SK-N-SH (cell line): ENCODE results near the gene GLDC. TPM values are rescaled to one million over a fixed set of nuclear protein-coding genes. Genes with fewer than 3 reads are reported as not detected.

Source experiments
- CTCF ChIA-PET: fragments of 300-600, 350-600 bp; formaldehyde crosslinking; extraction: SDS; loops from one replicate; lab custom pipeline; 2021; lab: Yijun Ruan, JAX
- POLR2A ChIA-PET: fragments of 350-600 bp; sonication (Branson Sonifier 250); formaldehyde crosslinking; extraction: SDS; loops from one replicate; lab custom pipeline; 2020; ENCODE audit warnings: antibody characterized with exemption, inconsistent platforms; lab: Yijun Ruan, JAX
- DNase-seq: peaks from one replicate; pipeline ENCODE4 v3.0.0; 2012
- H2AFZ ChIP-seq: fragments of 200-600 bp; sonication (generic); 2 replicates; pipeline ENCODE4 v1.8.1; 2016; ENCODE audit warnings: antibody characterized with exemption, mild to moderate bottlenecking, low read depth
- H3F3A ChIP-seq: fragments of 200-600 bp; sonication (generic); replicated peaks from 2 replicates; pipeline ENCODE3; 2016; ENCODE audit warnings: antibody characterized with exemption, mild to moderate bottlenecking; ENCODE audit not compliant: insufficient read depth
- H3K27ac ChIP-seq, 2 experiments: fragments of 200-500 bp in 1 of 2; fragments of 200-600 bp in 1 of 2; sonication (Bioruptor generic) in 1 of 2; sonication (generic), shearing (Covaris generic) in 1 of 2; 2 replicates each; pipeline versions ENCODE4 v1.5.1 to v1.6.1; 2014 to 2016; ENCODE audit warnings: low read depth in 2 of 2, inconsistent platforms in 1 of 2, low read length in 1 of 2, mild to moderate bottlenecking in 1 of 2, mixed read lengths in 1 of 2
- H3K27me3 ChIP-seq: fragments of 200-600 bp; sonication (generic), shearing (Covaris generic); 2 replicates; pipeline ENCODE4 v1.6.1; 2016; ENCODE audit warnings: mixed run types; ENCODE audit not compliant: insufficient read depth
- H3K36me3 ChIP-seq, 2 experiments: fragments of 200-500 bp in 1 of 2; fragments of 200-600 bp in 1 of 2; sonication (Bioruptor generic) in 1 of 2; sonication (generic) in 1 of 2; replicated peaks in 1 of 2; 2 replicates each; pipeline versions ENCODE3 to v1.5.1; 2014 to 2016; ENCODE audit warnings: low read length in 1 of 2, mild to moderate bottlenecking in 1 of 2; ENCODE audit not compliant: insufficient read depth in 2 of 2, control insufficient read depth in 1 of 2
- H3K4me1 ChIP-seq, 2 experiments: fragments of 200-500 bp in 1 of 2; fragments of 200-600 bp in 1 of 2; sonication (Bioruptor generic) in 1 of 2; sonication (generic), shearing (Covaris generic) in 1 of 2; 2 replicates each; pipeline versions ENCODE4 v1.5.1 to v1.6.1; 2014 to 2016; ENCODE audit warnings: low read depth in 1 of 2, low read length in 1 of 2, mixed run types in 1 of 2; ENCODE audit not compliant: insufficient read depth in 2 of 2, control insufficient read depth in 1 of 2
- H3K4me2 ChIP-seq: fragments of 200-600 bp; sonication (generic), shearing (Covaris generic); 2 replicates; pipeline ENCODE4 v1.6.1; 2017; ENCODE audit warnings: mixed run types
- H3K4me3 ChIP-seq, 2 experiments: fragments of 200-500 bp in 1 of 2; fragments of 200-600 bp in 1 of 2; sonication (Bioruptor generic) in 1 of 2; sonication (generic), shearing (Covaris generic) in 1 of 2; 2 replicates each; pipeline versions ENCODE4 v1.5.1 to v1.8.1; 2014 to 2016; ENCODE audit warnings: low read depth in 2 of 2, inconsistent platforms in 1 of 2, low read length in 1 of 2, mild to moderate bottlenecking in 1 of 2, mixed read lengths in 1 of 2, moderate library complexity in 1 of 2
- H3K79me2 ChIP-seq: fragments of 200-600 bp; sonication (generic); 2 replicates; pipeline ENCODE4 v1.8.1; 2017; ENCODE audit warnings: mild to moderate bottlenecking; ENCODE audit not compliant: insufficient read depth
- H3K9ac ChIP-seq: fragments of 200-600 bp; sonication (generic); 2 replicates; pipeline ENCODE4 v1.6.1; 2017; ENCODE audit warnings: mixed run types
- H3K9me2 ChIP-seq: fragments of 200-600 bp; sonication (generic); 2 replicates; pipeline ENCODE4 v1.6.1; 2017; ENCODE audit warnings: mixed run types
- H3K9me3 ChIP-seq: fragments of 200-600 bp; sonication (generic); 2 replicates; pipeline ENCODE4 v1.6.1; 2017; ENCODE audit warnings: mixed run types, mild to moderate bottlenecking, moderate library complexity
- H4K20me1 ChIP-seq: fragments of 200-600 bp; sonication (generic); 2 replicates; pipeline ENCODE4 v1.6.1; 2017; ENCODE audit warnings: mild to moderate bottlenecking, mixed run types; ENCODE audit not compliant: insufficient read depth
- CTCF ChIP-seq: fragments of 200-600 bp; sonication (generic); IDR thresholded peaks from 2 replicates; pipeline ENCODE4 v1.6.1; 2017; ENCODE audit warnings: antibody characterized with exemption, mild to moderate bottlenecking, moderate library complexity
- EP300 ChIP-seq, 2 experiments: IDR thresholded peaks; 2 replicates each; pipeline versions ENCODE4 v1.4.0 to v1.6.1; 2012; ENCODE audit warnings: borderline replicate concordance in 1 of 2, low read depth in 1 of 2, low read length in 1 of 2
- EZH2phosphoT487 ChIP-seq: fragments of 200-600 bp; sonication (generic); IDR thresholded peaks from 2 replicates; pipeline ENCODE4 v1.6.1; 2017; ENCODE audit warnings: low read depth, mixed run types, mild to moderate bottlenecking, antibody characterized with exemption, moderate library complexity, borderline replicate concordance
- FOSL2 ChIP-seq: IDR thresholded peaks from 2 replicates; pipeline ENCODE4 v1.4.0; 2012; ENCODE audit warnings: low read depth, mild to moderate bottlenecking, moderate library complexity, borderline replicate concordance
- FOXJ3 ChIP-seq: sonication (generic); formaldehyde crosslinking; IDR thresholded peaks from 2 replicates; pipeline ENCODE4 v1.5.1; 2020; ENCODE audit warnings: mild to moderate bottlenecking, missing genetic modification reagents
- FOXM1 ChIP-seq: IDR thresholded peaks from 2 replicates; pipeline ENCODE4 v1.4.0; 2012; ENCODE audit warnings: low read depth, mild to moderate bottlenecking
- IRF3 ChIP-seq: fragments of 150-350 bp; IDR thresholded peaks from 2 replicates; pipeline ENCODE4 v1.6.1; 2016; ENCODE audit warnings: mild to moderate bottlenecking, low read depth, low read length
- JUND ChIP-seq: IDR thresholded peaks from 2 replicates; pipeline ENCODE4 v1.4.0; 2012
- MXI1 ChIP-seq: IDR thresholded peaks from 2 replicates; pipeline ENCODE4 v1.6.1; 2012; ENCODE audit warnings: mild to moderate bottlenecking, low read depth, low read length, improper control_type of control experiment
- PBX3 ChIP-seq: IDR thresholded peaks from 2 replicates; pipeline ENCODE4; 2012
- POLR2AphosphoS5 ChIP-seq: IDR thresholded peaks from 2 replicates; pipeline ENCODE4 v1.6.1; 2012; ENCODE audit warnings: low read depth, low read length
- RAD21 ChIP-seq: IDR thresholded peaks from 2 replicates; pipeline ENCODE4 v1.6.1; 2012; ENCODE audit warnings: mild to moderate bottlenecking, low read length
- RCOR1 ChIP-seq: fragments of 150-350 bp; IDR thresholded peaks from 2 replicates; pipeline ENCODE4 v1.6.1; 2017; ENCODE audit warnings: antibody characterized with exemption, low read length
- REST ChIP-seq: IDR thresholded peaks from 2 replicates; pipeline ENCODE4 v1.6.1; 2012; ENCODE audit warnings: mild to moderate bottlenecking, low read depth, low read length, moderate library complexity
- RXRA ChIP-seq: IDR thresholded peaks from 2 replicates; pipeline ENCODE4 v1.4.0; 2012; ENCODE audit warnings: low read depth, mild to moderate bottlenecking, borderline replicate concordance
- SMC3 ChIP-seq: IDR thresholded peaks from 2 replicates; pipeline ENCODE4 v1.6.1; 2012; ENCODE audit warnings: low read depth, low read length, improper control_type of control experiment
- USF1 ChIP-seq: IDR thresholded peaks from 2 replicates; pipeline ENCODE4 v1.4.0; 2012; ENCODE audit warnings: low read depth, borderline replicate concordance
- USF2 ChIP-seq: fragments of 150-350 bp; IDR thresholded peaks from 2 replicates; pipeline ENCODE4 v1.6.1; 2017; ENCODE audit warnings: antibody characterized with exemption, low read length, low read depth, borderline replicate concordance
- WGBS: methylation state at CpG from one replicate; pipeline ENCODE4 v1.1.6; 2017; ENCODE audit warnings: low lambda C conversion rate; 5-methylcytosine and 5-hydroxymethylcytosine counted together
- polyA plus RNA-seq, 3 experiments: library from polyadenylated mRNA; depleted of rRNA; stranded (reverse); fragments of >200 nt; gene quantifications; 2 replicates each; pipeline ENCODE4 v1.2.3, GENCODE V29; 2012

The GLDC gene
- polyA plus RNA-seq, 1 of the 3 experiments (the other 2 are of a cell fraction): 4.1 TPM

- TF ChIP-seq FOSL2 (no peak), CTCF (no peak), FOXJ3 (CRISPR knock-in tag) (no peak), POLR2AphosphoS5 (no peak)
Observed at GRCh38 chr9:6565312-6565711, 80.2 kb downstream of the GLDC start (continued).

- H4K20me1 ChIP-seq: no peaks in the 10 kb centered on the region
- no peaks in the 10 kb centered on the region for H3K27me3 ChIP-seq
- H3K36me3 ChIP-seq: no peaks in the 10 kb centered on the region
- peak overlapping the region; percentile 37; the same call in 1 of the 2 replicates for H2AFZ ChIP-seq
- WGBS: 98% methylated on average over 3 of the region's 3 CpGs
- H3K27ac ChIP-seq: peak overlapping the region in 1 of 2 experiments; percentile 100; a peak in 2 of 4 replicates
- DNase-seq: no peak
- peaks cover 49% of the 10 kb centered on the region for H3F3A ChIP-seq
- peaks cover 0 to 14% of the 10 kb centered on the region in 2 experiments; a peak in 3 of 4 replicates for H3K4me1 ChIP-seq
- no peak for TF ChIP-seq USF2
- no peak for TF ChIP-seq RXRA
- no peak for TF ChIP-seq FOSL2
- TF ChIP-seq RCOR1: no peak
- TF ChIP-seq SMC3: no peak
- no peak for TF ChIP-seq REST
- TF ChIP-seq IRF3: no peak
- TF ChIP-seq USF1: no peak
- no peak for TF ChIP-seq PBX3
- TF ChIP-seq JUND: no peak
- no peak for TF ChIP-seq EZH2phosphoT487
- TF ChIP-seq RAD21: no peak
- no peak for TF ChIP-seq MXI1
- TF ChIP-seq FOXM1: no peak
- TF ChIP-seq POLR2AphosphoS5: no peak
- TF ChIP-seq EP300 (IDR thresholded peaks at IDR 0.05; ENCODE audit: borderline replicate concordance in 1 of 2, low read depth in 1 of 2, low read length in 1 of 2): no peak
- H3K9me3 ChIP-seq: no peaks in the 10 kb centered on the region
- no peak overlapping the region; the same call in 1 of the 2 replicates for H3K4me2 ChIP-seq
- H3K9ac ChIP-seq: no peak overlapping the region
- CTCF ChIA-PET: no interaction called here
- H3K79me2 ChIP-seq: no peaks in the 10 kb centered on the region
- POLR2A ChIA-PET: no interaction called here
- no peak overlapping the region for H3K4me3 ChIP-seq
- H3K9me2 ChIP-seq: no peaks in the 10 kb centered on the region
Observed at GRCh38 chr9:6564868-6565267, 80.7 kb downstream of the GLDC start.
